Prostate gland (tissue), 2 donors: Measurements from ENCODE around the gene ZAP70.

ENCODE experiments used
- POLR2A ChIP-seq: fragments of 450-650 bp; IDR thresholded peaks from one replicate; pipeline ENCODE4 v1.6.1; 2016; ENCODE audit warnings: antibody characterized with exemption, mild to moderate bottlenecking
- POLR2AphosphoS5 ChIP-seq: sonication (generic); formaldehyde crosslinking; IDR thresholded peaks from one replicate; pipeline ENCODE4 v1.6.1; 2017; ENCODE audit warnings: antibody characterized with exemption
- TF ChIP-seq, protein P1 (sequence below), 4 experiments: fragments of 200-600 bp in 2 of 4; fragments of 450-650 bp in 2 of 4; sonication (generic) in 2 of 4; IDR thresholded peaks; 1 replicate in 3 of 4; 2 replicates in 1 of 4; pipeline ENCODE4 v1.5.1; 2016 to 2019; ENCODE audit warnings: antibody characterized with exemption in 4 of 4, mild to moderate bottlenecking in 2 of 4, moderate library complexity in 2 of 4

DNA sequence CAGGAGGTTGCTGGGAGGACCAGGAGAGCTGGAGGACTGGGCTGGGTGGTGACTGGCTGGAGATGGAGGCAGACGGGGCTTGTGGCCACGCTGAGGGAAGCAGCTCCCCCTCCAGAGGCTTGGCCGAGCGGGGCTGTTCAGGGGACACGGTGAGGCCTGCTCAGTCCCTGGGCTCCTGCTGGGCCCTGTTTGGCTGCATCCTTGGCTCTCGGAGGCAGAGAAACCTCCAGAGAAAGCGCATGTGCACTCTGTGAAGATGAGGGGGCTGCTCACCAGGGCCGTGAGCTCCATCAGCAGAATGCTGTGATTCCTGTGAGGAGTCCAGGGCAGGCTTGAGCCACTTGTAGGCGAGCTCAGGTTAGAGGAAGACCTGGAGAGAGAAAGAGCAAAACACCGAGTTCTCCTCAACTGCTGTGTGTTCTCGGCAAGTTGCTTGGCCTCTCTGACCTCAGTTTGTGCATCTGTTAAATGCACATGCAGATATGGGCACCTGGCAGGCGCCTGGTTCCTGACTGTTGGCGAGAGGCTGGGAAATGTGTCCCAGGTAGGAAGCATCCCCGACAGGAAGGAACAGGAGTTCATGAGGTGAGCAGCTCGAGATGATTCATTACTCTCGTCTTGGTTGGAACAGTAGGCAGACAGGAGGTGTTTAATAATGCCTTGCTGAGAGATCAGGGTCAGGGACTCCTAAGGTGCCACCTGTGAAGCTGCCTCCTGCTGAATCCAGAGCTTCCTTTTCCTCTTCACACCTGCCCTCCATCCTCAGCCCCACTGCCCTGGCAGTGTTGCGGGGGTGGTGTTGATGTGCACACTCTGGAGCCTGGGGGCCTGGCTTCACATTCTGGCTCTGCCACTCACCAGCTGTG lies 941 bp downstream of the ZAP70 start:
- TF ChIP-seq, protein P1, sequence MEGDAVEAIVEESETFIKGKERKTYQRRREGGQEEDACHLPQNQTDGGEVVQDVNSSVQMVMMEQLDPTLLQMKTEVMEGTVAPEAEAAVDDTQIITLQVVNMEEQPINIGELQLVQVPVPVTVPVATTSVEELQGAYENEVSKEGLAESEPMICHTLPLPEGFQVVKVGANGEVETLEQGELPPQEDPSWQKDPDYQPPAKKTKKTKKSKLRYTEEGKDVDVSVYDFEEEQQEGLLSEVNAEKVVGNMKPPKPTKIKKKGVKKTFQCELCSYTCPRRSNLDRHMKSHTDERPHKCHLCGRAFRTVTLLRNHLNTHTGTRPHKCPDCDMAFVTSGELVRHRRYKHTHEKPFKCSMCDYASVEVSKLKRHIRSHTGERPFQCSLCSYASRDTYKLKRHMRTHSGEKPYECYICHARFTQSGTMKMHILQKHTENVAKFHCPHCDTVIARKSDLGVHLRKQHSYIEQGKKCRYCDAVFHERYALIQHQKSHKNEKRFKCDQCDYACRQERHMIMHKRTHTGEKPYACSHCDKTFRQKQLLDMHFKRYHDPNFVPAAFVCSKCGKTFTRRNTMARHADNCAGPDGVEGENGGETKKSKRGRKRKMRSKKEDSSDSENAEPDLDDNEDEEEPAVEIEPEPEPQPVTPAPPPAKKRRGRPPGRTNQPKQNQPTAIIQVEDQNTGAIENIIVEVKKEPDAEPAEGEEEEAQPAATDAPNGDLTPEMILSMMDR (IDR thresholded peaks at IDR 0.05), result no peak
- TF ChIP-seq POLR2AphosphoS5, result no peak
- TF ChIP-seq POLR2A, result no peak
